Fibroblast of lung (primary cell): ENCODE measurements around the gene ITGA2. TPM values are rescaled to one million over a fixed set of nuclear protein-coding genes. Genes with fewer than 3 reads are reported as not detected.

Experiments used
- DNase-seq, 2 donors: peaks; one replicate each; pipeline versions ENCODE4 v3.0.0 to v3.0.0-alpha.2; 2010; ENCODE audit warnings: low read depth in 2 of 2
- H2AFZ ChIP-seq: 2 replicates; pipeline ENCODE4 v1.5.1; 2012; ENCODE audit warnings: low read length, control low read depth, inconsistent platforms
- H3K27ac ChIP-seq: 2 replicates; pipeline ENCODE4 v1.5.1; 2011; ENCODE audit warnings: low read length, control low read depth; ENCODE audit not compliant: insufficient read depth
- H3K27me3 ChIP-seq: 2 replicates; pipeline ENCODE4 v1.5.1; 2011; ENCODE audit warnings: mild to moderate bottlenecking, low read length; ENCODE audit not compliant: control insufficient read depth, insufficient read depth
- H3K36me3 ChIP-seq: 2 replicates; pipeline ENCODE4 v1.5.1; 2011; ENCODE audit warnings: low read length; ENCODE audit not compliant: control insufficient read depth, insufficient read depth
- H3K4me1 ChIP-seq: 2 replicates; pipeline ENCODE4 v1.5.1; 2011; ENCODE audit warnings: low read length; ENCODE audit not compliant: control insufficient read depth, insufficient read depth; ENCODE audit errors: extremely low read depth
- H3K4me2 ChIP-seq: 2 replicates; pipeline ENCODE4 v1.5.1; 2011; ENCODE audit warnings: low read length, control low read depth; ENCODE audit not compliant: insufficient read depth; ENCODE audit errors: extremely low read depth
- H3K4me3 ChIP-seq, 4 experiments: fragments of 200-600 bp in 1 of 4; sonication (generic) in 1 of 4; replicated peaks in 1 of 4; 2 replicates each; pipeline ENCODE4 v1.5.1; 2011 to 2016; ENCODE audit warnings: low read length in 4 of 4, low read depth in 3 of 4, mild to moderate bottlenecking in 3 of 4, control low read depth in 2 of 4, inconsistent platforms in 1 of 4, mixed read lengths in 1 of 4; ENCODE audit not compliant: insufficient read depth in 1 of 4; ENCODE audit errors: control extremely low read depth in 1 of 4
- H3K79me2 ChIP-seq: 2 replicates; pipeline ENCODE4 v1.5.1; 2012; ENCODE audit warnings: mild to moderate bottlenecking, low read length, inconsistent platforms; ENCODE audit not compliant: control insufficient read depth, insufficient read depth
- H3K9ac ChIP-seq: 2 replicates; pipeline ENCODE4 v1.5.1; 2011; ENCODE audit warnings: mild to moderate bottlenecking, low read length, control low read depth; ENCODE audit not compliant: insufficient read depth
- H3K9me3 ChIP-seq: 2 replicates; pipeline ENCODE4 v1.5.1; 2012; ENCODE audit warnings: low read depth, low read length; ENCODE audit not compliant: control insufficient read depth, insufficient read depth
- H4K20me1 ChIP-seq: 2 replicates; pipeline ENCODE4 v1.5.1; 2011; ENCODE audit warnings: low read length; ENCODE audit not compliant: control insufficient read depth, insufficient read depth; ENCODE audit errors: extremely low read depth
- CTCF ChIP-seq, 2 donors: IDR thresholded peaks in 1 of 2; conservative IDR thresholded peaks in 1 of 2; 1 replicate in 1 of 2; 2 replicates in 1 of 2; pipeline ENCODE4 v1.5.1; 2011 to 2012; ENCODE audit warnings: low read length in 2 of 2, control low read depth in 1 of 2, inconsistent platforms in 1 of 2, low read depth in 1 of 2, mild to moderate bottlenecking in 1 of 2
- EZH2 ChIP-seq: IDR thresholded peaks from 2 replicates; pipeline ENCODE4 v1.5.1; 2012; ENCODE audit warnings: low read length, control low read depth, mild to moderate bottlenecking; ENCODE audit errors: missing control alignments
- polyA plus RNA-seq, 2 donors: library from polyadenylated mRNA; depleted of rRNA in 1 of 2; stranded (reverse) in 1 of 2; unstranded in 1 of 2; fragments of >200 nt; gene quantifications; 2 replicates each; pipeline ENCODE4 v1.2.1, GENCODE V29; 2011 to 2012; ENCODE audit warnings: missing spikeins in 1 of 2
- total RNA-seq: library from RNA; depleted of rRNA; stranded (reverse); fragments of >200 nt; gene quantifications from 2 replicates; pipeline ENCODE4 v1.2.1, GENCODE V29; 2014

ITGA2 gene
- total and polyA plus RNA-seq, 2 donors (not counting 1 experiment from before 2014, with no cell fraction given): 9.4 to 75.5 TPM

- Histone ChIP-seq H3K27ac (no peak overlapping the region), H4K20me1 (no peaks in the 10 kb centered on the region), H2AFZ (no peak overlapping the region), H3K9me3 (no peaks in the 10 kb centered on the region), H3K4me2 (no peak overlapping the region), H3K79me2 (no peaks in the 10 kb centered on the region), H3K4me1 (peaks cover 3% of the 10 kb centered on the region), H3K9ac (no peak overlapping the region), H3K36me3 (peaks cover 4% of the 10 kb centered on the region), H3K4me3 (no peak overlapping the region), H3K27me3 (no peaks in the 10 kb centered on the region)
- no peak for DNase-seq
- no peak for TF ChIP-seq EZH2
- no peak for TF ChIP-seq CTCF (conservative IDR thresholded peaks at IDR 0.05 in 1 of 2, IDR thresholded peaks at IDR 0.05 in 1 of 2; ENCODE audit: low read depth in 1 of 2, low read length in 2 of 2)
These were observed 74.6 kb downstream of the ITGA2 start for GRCh38 chr5:53063791-53064190.

GRCh38 chr5:53066088-53066487 is 76.9 kb downstream of the ITGA2 start:
- Histone ChIP-seq H3K9me3 (no peaks in the 10 kb centered on the region), H2AFZ (no peak overlapping the region), H3K36me3 (peaks cover 1% of the 10 kb centered on the region), H3K27me3 (no peaks in the 10 kb centered on the region), H3K4me2 (no peak overlapping the region), H3K79me2 (no peaks in the 10 kb centered on the region), H3K4me3 (no peak overlapping the region), H4K20me1 (no peaks in the 10 kb centered on the region), H3K9ac (no peak overlapping the region), H3K27ac (no peak overlapping the region), H3K4me1 (peaks cover 3% of the 10 kb centered on the region)
- TF ChIP-seq CTCF (conservative IDR thresholded peaks at IDR 0.05 in 1 of 2, IDR thresholded peaks at IDR 0.05 in 1 of 2; ENCODE audit: low read depth in 1 of 2, low read length in 2 of 2): no peak
- no peak for TF ChIP-seq EZH2
- no peak for DNase-seq

GRCh38 chr5:53067641-53068040 is 78.5 kb downstream of the ITGA2 start:
- H3K27ac ChIP-seq: no peak overlapping the region
- peak in 1 of 2 donors; percentile 18 for DNase-seq

More at GRCh38 chr5:53067641-53068040, 78.5 kb downstream of the ITGA2 start:
- Histone ChIP-seq H3K9ac (no peak overlapping the region), H3K79me2 (no peaks in the 10 kb centered on the region), H3K4me1 (peaks cover 11% of the 10 kb centered on the region), H3K4me3 (no peak overlapping the region), H4K20me1 (no peaks in the 10 kb centered on the region), H3K4me2 (no peak overlapping the region), H3K36me3 (no peaks in the 10 kb centered on the region), H3K9me3 (no peaks in the 10 kb centered on the region), H2AFZ (no peak overlapping the region), H3K27me3 (no peaks in the 10 kb centered on the region)
- TF ChIP-seq EZH2 (no peak), CTCF (conservative IDR thresholded peaks at IDR 0.05 in 1 of 2, IDR thresholded peaks at IDR 0.05 in 1 of 2; ENCODE audit: low read depth in 1 of 2, low read length in 2 of 2) (no peak)
